Thyroid gland (tissue), 4 donors: ENCODE data around the gene MPZL2.

Experiments
- CTCF ChIP-seq, 6 experiments: fragments of 200-600 bp in 3 of 6; fragments of 450-650 bp in 3 of 6; sonication (generic) in 3 of 6; IDR thresholded peaks; one replicate each; pipeline ENCODE4 v1.5.1; 2016 to 2019; ENCODE audit warnings: antibody characterized with exemption in 6 of 6, mild to moderate bottlenecking in 2 of 6, inconsistent platforms in 1 of 6, moderate library complexity in 1 of 6
- POLR2A ChIP-seq, 2 donors: fragments of 450-650 bp; IDR thresholded peaks; one replicate each; pipeline ENCODE4 v1.6.1; 2017; ENCODE audit warnings: antibody characterized with exemption in 2 of 2, mild to moderate bottlenecking in 2 of 2, moderate library complexity in 1 of 2

- TF ChIP-seq CTCF (IDR thresholded peaks at IDR 0.05) (no peak), POLR2A (IDR thresholded peaks at IDR 0.05) (no peak)
Measured at GRCh38 chr11:118219244-118219643, 44.9 kb downstream of the MPZL2 start.
